GM19193 (cell line): ENCODE measurements around the gene GATAD2B.
A peak's percentile ranks its signal among the peaks of the same experiment; 100 is the strongest.

ENCODE experiments used
- POLR2A ChIP-seq: IDR thresholded peaks from 4 replicates; pipeline ENCODE4 v1.6.1; 2011; ENCODE audit not compliant: insufficient read depth, insufficient read length; ENCODE audit errors: extremely low read depth

Gene GATAD2B

GRCh38 chr1:153922972-153923925 is at the start of gene GATAD2B:
TSS of gene GATAD2B (minus strand) at chr1:153922972. CDS start at chr1:153828347, 94,625 bp downstream.
- TF ChIP-seq POLR2A: peak; percentile 88

- TF ChIP-seq POLR2A: no peak
Measured at GRCh38 chr1:153970346-153970745, 47.6 kb upstream of the GATAD2B start.

- TF ChIP-seq POLR2A: no peak
Measured at GRCh38 chr1:153968972-153969371, 46.2 kb upstream of the GATAD2B start.

GRCh38 chr1:153968408-153968807 is 45.6 kb upstream of the GATAD2B start:
- no peak for TF ChIP-seq POLR2A

- TF ChIP-seq POLR2A: no peak
Measured at GRCh38 chr1:153968000-153968363, 45.2 kb upstream of the GATAD2B start.

- TF ChIP-seq POLR2A: peak; percentile 78
Measured at GRCh38 chr1:153967107-153967999, 44.6 kb upstream of the GATAD2B start, which contains the start of gene CREB3L4. TSS of gene CREB3L4 (plus strand) at chr1:153967902. CDS start at chr1:153968526, 624 bp downstream.

- TF ChIP-seq POLR2A: no peak
Measured at GRCh38 chr1:153963850-153964331, 41.1 kb upstream of the GATAD2B start.

- TF ChIP-seq POLR2A: peak; percentile 78
Measured at GRCh38 chr1:153963030-153963849, 40.5 kb upstream of the GATAD2B start, which contains the start of gene SLC39A1. TSS of gene SLC39A1 (minus strand) at chr1:153963537. CDS start at chr1:153962715, 822 bp downstream.

- no peak for TF ChIP-seq POLR2A
Measured at GRCh38 chr1:153962088-153963029, 39.6 kb upstream of the GATAD2B start.

GRCh38 chr1:153961421-153961820 is 38.6 kb upstream of the GATAD2B start:
- no peak for TF ChIP-seq POLR2A

- TF ChIP-seq POLR2A: no peak
Measured at GRCh38 chr1:153960206-153960605, 37.4 kb upstream of the GATAD2B start.

- TF ChIP-seq POLR2A: no peak
Measured at GRCh38 chr1:153959454-153959853, 36.7 kb upstream of the GATAD2B start.

GRCh38 chr1:153958961-153959260 is 36.1 kb upstream of the GATAD2B start:
- TF ChIP-seq POLR2A: no peak
